Psoas muscle (tissue), 8 donors: Measurements from ENCODE around the gene CNGA3. TPM values are rescaled to one million over a fixed set of nuclear protein-coding genes. Genes with fewer than 3 reads are reported as not detected.

Source experiments
- ATAC-seq, 4 donors: fragments of 200-7000 bp; cut with Tn5 transposase; one replicate each; pipeline ENCODE4 v1.9.1; 2020; ENCODE audit warnings: moderate library complexity in 3 of 4, mild to moderate bottlenecking in 2 of 4
- DNase-seq, 2 donors: peaks; one replicate each; pipeline ENCODE4 v3.0.0-alpha.2; 2020
- H3K27ac ChIP-seq: fragments of 200-600 bp; one replicate; pipeline ENCODE4 v1.8.0; 2022
- H3K27me3 ChIP-seq, 3 donors: fragments of 200-600 bp in 1 of 3; one replicate each; pipeline versions ENCODE4 v1.6.1 to v1.8.0; 2013 to 2022; ENCODE audit warnings: low read length in 2 of 3, mild to moderate bottlenecking in 2 of 3, moderate library complexity in 1 of 3; ENCODE audit not compliant: insufficient read depth in 3 of 3
- H3K36me3 ChIP-seq, 2 donors: fragments of 200-600 bp in 1 of 2; one replicate each; pipeline versions ENCODE4 v1.6.1 to v1.8.0; 2013 to 2022; ENCODE audit warnings: low read depth in 1 of 2, mild to moderate bottlenecking in 1 of 2, moderate library complexity in 1 of 2; ENCODE audit not compliant: insufficient read depth in 1 of 2
- H3K4me1 ChIP-seq: fragments of 200-600 bp; one replicate; pipeline ENCODE4 v1.8.0; 2022
- H3K4me3 ChIP-seq: fragments of 200-600 bp; one replicate; pipeline ENCODE4 v1.8.0; 2022; ENCODE audit warnings: mild to moderate bottlenecking
- H3K9me3 ChIP-seq: fragments of 200-600 bp; one replicate; pipeline ENCODE4 v1.8.0; 2022
- CTCF ChIP-seq: fragments of 200-600 bp; IDR thresholded peaks from one replicate; pipeline ENCODE4 v1.8.0; 2022; ENCODE audit warnings: antibody characterized with exemption
- WGBS, 3 donors: extraction: QIAGEN DNeasy Blood & Tissue Kit; methylation state at CpG; one replicate each; pipeline versions ENCODE4 v1.1.6 to v1.1.7; 2013; 5-methylcytosine and 5-hydroxymethylcytosine counted together
- intact Hi-C, 2 donors: fragments of 100-400 bp; cut with DNase I; formaldehyde crosslinking; loops; one replicate each; pipeline versions ENCODE4 v1.11.0 to v1.14.2; 2022
- polyA plus RNA-seq, 3 donors: library from polyadenylated mRNA; stranded (reverse); fragments of 200-250 nt; gene quantifications; one replicate each; pipeline ENCODE4 v1.2.3, GENCODE V29; 2013
- total RNA-seq, 4 donors: library from RNA; stranded (reverse); fragmentation: NEBNext Ultra II Directional in 2 of 4; extraction: Animal tissue kit (Norgen Biotek cat#: 25700) in 2 of 4; gene quantifications; one replicate each; pipeline versions ENCODE4 v1.2.1 to v1.2.4, GENCODE V29; 2021 to 2023
- donor health status: healthy with polysubstance abuse.
- donor health status: DM: no; HTN: no; CAD: no; lungs with moderate emphysema.
- donor health status: Bipolar disorder and iron deficiency.
- donor health status: healthy.
- donor health status: DM: yes; HTN: yes; CAD: no.
- donor health status: DM: no; HTN: no; CAD: no.
- donor health status: DM: no; HTN: no; CAD: no.
- donor health status: DM: yes; HTN: yes; CAD: no.

Gene CNGA3
- total and polyA plus RNA-seq, 7 donors = 0.03 TPM; not detected in 6

GRCh38 chr2:98389251-98389605 lies 43.0 kb downstream of the CNGA3 start:
- no peaks in the 10 kb centered on the region for H3K9me3 ChIP-seq
- no peaks in the 10 kb centered on the region for H3K4me1 ChIP-seq
- H3K36me3 ChIP-seq = no peaks in the 10 kb centered on the region
- no peak for ATAC-seq
- intact Hi-C loops = loop anchor here (5.0 to 10.0 kb wide), 3 partner anchors 374 to 794 kb away; no protein-coding TSS in a partner anchor
- no peak for DNase-seq
- H3K4me3 ChIP-seq = no peak overlapping the region
- H3K27me3 ChIP-seq = no peaks in the 10 kb centered on the region
- no peak overlapping the region for H3K27ac ChIP-seq
- TF ChIP-seq CTCF = no peak
- 77 to 89% (median 78%) methylated on average over 4 of the region's 4 CpGs for WGBS, 3 donors

GRCh38 chr2:98390571-98391476 lies 44.6 kb downstream of the CNGA3 start:
- no peak overlapping the region for H3K27ac ChIP-seq
- ATAC-seq = no peak
- TF ChIP-seq CTCF = no peak
- H3K9me3 ChIP-seq = no peaks in the 10 kb centered on the region
- 81 to 89% (median 84%) methylated on average over 19 of the region's 19 CpGs for whole genome bisulfite sequencing, 3 donors
- no peak for DNase-seq
- H3K36me3 ChIP-seq = no peaks in the 10 kb centered on the region
- H3K4me1 ChIP-seq = no peaks in the 10 kb centered on the region
- H3K27me3 ChIP-seq = no peaks in the 10 kb centered on the region
- no peak overlapping the region for H3K4me3 ChIP-seq
- intact Hi-C loops = no loop called here

- Histone ChIP-seq H3K9me3 (no peaks in the 10 kb centered on the region), H3K4me3 (no peak overlapping the region), H3K27ac (no peak overlapping the region), H3K36me3 (no peaks in the 10 kb centered on the region), H3K27me3 (no peaks in the 10 kb centered on the region), H3K4me1 (no peaks in the 10 kb centered on the region)
- ATAC-seq (no peak), DNase-seq (no peak)
- no peak for TF ChIP-seq CTCF
- intact Hi-C loops = no loop called here
- 91 to 96% (median 91%) methylated on average over 18 of the region's 18 CpGs for WGBS, 3 donors
These were observed 45.5 kb downstream of the CNGA3 start for GRCh38 chr2:98391581-98392270.

- intact Hi-C loops = no loop called here
- WGBS, 3 donors = 85 to 90% (median 88%) methylated on average over 5 of the region's 5 CpGs
- no peak for ATAC-seq
These were observed 47.1 kb downstream of the CNGA3 start for GRCh38 chr2:98393354-98393753.

More at GRCh38 chr2:98393354-98393753, 47.1 kb downstream of the CNGA3 start:
- Histone ChIP-seq H3K36me3 (no peaks in the 10 kb centered on the region), H3K27ac (no peak overlapping the region), H3K4me1 (no peaks in the 10 kb centered on the region), H3K9me3 (no peaks in the 10 kb centered on the region), H3K4me3 (no peak overlapping the region), H3K27me3 (no peaks in the 10 kb centered on the region)
- TF ChIP-seq CTCF = no peak
- DNase-seq = no peak
